ENCODE measurements around the gene KANK2.

- TF ChIP-seq POLR2A (IDR thresholded peaks at IDR 0.05), result no peak
- no peak for TF ChIP-seq CTCF (IDR thresholded peaks at IDR 0.05)
Measured at GRCh38 chr19:11200931-11201330, 3.6 kb upstream of the KANK2 start.

Data from upper lobe of left lung (tissue), 4 donors.